HG03175 (cell line): ENCODE measurements around the gene SULT1C3.
"Not testable (repeated sequence)": the region's sequence is repeated elsewhere in the genome, so short reads cannot be mapped to it uniquely, and the experiment has no call there.

ENCODE experiments used
- ATAC-seq: cut with Tn5 transposase; IDR thresholded peaks from one replicate; pipeline ENCODE4 v1.9.1; 2021; ENCODE audit warnings: mild to moderate bottlenecking, moderate library complexity; ENCODE audit not compliant: unreplicated experiment

The SULT1C3 gene

DNA sequence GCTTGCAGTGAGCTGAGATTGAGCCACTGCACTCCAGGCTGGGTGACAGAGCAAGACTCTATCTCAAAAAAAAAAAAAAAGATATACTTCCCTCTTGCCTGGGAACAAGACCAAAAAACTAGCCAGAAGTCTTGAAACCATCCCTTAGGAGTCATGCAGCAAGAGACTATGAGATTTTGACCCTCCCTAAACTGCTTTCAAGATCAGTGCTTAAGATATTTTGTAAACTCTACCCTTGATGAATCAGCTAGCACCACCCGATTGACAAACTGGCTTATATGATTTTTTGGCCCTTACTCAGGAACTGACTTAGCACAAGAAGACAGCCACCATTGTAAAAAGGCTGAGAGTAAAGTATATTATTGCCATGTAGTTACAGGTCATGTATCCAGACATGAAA, 3.8 kb downstream of the SULT1C3 start:
- ATAC-seq, result no peak

- ATAC-seq, result no peak
These were observed 5.1 kb downstream of the SULT1C3 start for GRCh38 chr2:108244667-108245414.

DNA sequence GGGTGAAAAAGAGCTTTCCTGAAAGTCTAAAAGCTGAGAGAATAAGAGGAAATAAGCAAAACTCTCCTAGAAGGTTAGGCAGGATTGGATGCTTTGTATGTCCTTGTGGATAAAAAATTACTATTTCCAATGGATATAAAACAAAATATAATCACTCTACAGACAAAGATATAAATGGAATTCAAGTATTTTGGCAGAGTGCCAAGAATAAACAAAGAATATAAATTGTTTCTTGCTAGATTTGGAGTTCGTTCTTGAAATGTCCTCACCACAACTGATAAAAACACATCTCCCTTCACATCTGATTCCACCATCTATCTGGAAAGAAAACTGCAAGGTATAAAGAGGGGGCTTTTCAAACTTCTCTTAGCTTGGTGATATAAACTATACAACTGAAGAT, 13.3 kb downstream of the SULT1C3 start:
- ATAC-seq, result no peak

GRCh38 chr2:108257757-108258331, 18.1 kb downstream of the SULT1C3 start:
- no peak for ATAC-seq

DNA sequence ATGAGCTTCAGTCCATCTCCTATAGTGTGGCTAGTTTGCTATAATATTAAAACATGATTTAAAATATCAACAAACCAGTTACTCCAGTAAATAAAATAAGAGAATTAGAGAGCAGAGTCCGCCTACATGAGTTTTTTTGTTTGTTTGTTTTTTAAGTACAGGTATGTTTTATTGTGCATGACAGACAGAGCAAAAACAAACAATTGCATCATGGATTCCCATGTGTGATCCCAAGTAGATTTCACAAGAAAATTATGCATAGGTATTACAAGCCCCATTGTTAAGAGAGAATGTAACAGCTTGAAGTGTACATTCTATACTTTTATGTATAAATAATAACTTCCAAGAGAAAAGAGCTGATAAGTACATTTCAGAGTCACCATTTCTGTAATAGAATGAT, 21.0 kb downstream of the SULT1C3 start:
- ATAC-seq, result no peak

- ATAC-seq, result no peak
These were observed 22.3 kb downstream of the SULT1C3 start for GRCh38 chr2:108262036-108262435.

DNA sequence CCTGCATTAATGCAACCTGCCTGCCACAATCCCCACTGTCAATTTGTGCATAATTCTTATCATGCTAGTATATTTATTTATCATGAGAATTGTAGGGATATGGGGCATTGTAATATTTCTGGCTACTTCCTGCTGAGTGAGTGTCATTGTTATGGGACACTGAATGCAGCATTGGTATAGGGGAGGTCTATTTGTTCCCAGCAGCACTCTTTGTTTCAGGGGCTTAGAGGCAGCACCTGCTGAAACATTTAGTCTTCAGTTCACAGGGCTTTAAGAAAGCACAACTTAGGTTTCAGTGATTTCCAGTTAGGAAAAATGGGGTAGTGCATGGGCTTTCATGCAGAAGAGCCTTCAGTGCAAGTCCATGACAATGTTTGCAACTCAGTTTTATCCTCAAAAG, 23.6 kb downstream of the SULT1C3 start:
- ATAC-seq, result no peak

DNA sequence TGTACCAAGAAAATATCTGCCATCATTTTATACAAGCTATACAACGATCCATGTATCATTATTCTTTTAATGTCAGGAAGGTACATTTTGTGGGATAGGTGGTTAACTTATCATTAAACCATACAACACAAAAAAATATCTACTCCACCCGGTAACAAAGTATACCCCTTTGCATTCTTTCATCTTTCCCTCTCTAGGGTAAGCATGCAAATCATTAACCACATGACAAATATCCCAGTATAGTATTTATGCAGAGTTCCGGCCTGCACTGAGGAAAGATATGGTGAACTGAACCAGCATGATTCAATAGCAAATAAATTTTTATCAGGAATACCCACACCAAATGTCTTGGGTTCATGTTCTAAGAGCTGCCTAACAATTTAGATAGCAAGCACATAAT, 26.4 kb downstream of the SULT1C3 start:
- ATAC-seq, result no peak

- ATAC-seq, result no peak
These were observed 27.3 kb downstream of the SULT1C3 start for GRCh38 chr2:108267101-108267500.

GRCh38 chr2:108268001-108268400, 28.2 kb downstream of the SULT1C3 start:
- ATAC-seq, result no peak

- no peak for ATAC-seq
These were observed 30.6 kb downstream of the SULT1C3 start for GRCh38 chr2:108270346-108270745.

- no peak for ATAC-seq
These were observed 31.2 kb downstream of the SULT1C3 start for GRCh38 chr2:108270768-108271506.

DNA sequence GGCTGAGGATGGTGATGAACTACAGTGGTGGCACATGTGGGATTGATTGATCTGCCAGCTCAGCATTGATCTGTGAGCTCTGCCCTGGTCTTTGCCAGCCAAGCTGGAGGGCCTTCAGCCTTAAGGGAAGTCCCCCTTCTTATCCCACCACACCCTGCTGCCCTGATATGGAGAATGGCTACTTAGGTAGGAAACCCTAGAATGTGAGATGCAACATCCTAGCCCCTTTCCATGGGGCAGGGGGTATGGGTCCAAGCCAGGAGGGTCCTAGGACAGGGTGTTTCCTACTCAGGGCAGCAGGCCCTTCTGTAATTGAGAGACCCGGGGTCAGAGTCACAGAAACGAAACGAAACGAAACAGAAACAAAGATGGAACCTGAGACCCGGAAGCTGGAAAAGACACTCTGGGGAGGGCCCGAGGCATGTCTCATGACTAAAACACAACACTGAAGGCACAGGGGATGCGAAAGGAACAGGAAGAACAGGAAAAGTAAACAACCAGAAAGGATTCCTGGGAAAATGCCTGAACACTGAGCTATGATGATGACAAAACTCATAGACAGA, 32.0 kb downstream of the SULT1C3 start:
- ATAC-seq, result no peak

DNA sequence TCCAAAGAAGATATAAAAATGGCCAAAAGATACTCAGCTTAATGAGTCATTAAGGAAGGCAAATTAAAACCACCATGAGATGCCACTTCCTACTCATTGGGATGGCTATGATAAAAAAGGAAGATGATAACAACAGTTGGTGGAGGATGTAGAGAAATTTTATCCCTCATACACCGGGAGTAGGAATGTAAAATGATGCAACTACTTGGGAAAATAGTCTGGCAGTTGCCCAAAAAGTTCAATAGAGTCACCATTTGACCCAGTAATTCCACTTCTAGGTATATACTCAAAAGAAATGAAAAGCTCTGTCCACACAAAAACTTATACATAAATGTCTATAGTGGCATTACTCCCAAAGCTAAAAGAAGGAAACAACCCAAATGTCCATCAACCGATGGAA, 38.9 kb downstream of the SULT1C3 start:
- ATAC-seq, result no peak

GRCh38 chr2:108279468-108279867, 39.7 kb downstream of the SULT1C3 start:
- no peak for ATAC-seq

- ATAC-seq, result no peak
These were observed 40.7 kb downstream of the SULT1C3 start for GRCh38 chr2:108280466-108280865.

DNA sequence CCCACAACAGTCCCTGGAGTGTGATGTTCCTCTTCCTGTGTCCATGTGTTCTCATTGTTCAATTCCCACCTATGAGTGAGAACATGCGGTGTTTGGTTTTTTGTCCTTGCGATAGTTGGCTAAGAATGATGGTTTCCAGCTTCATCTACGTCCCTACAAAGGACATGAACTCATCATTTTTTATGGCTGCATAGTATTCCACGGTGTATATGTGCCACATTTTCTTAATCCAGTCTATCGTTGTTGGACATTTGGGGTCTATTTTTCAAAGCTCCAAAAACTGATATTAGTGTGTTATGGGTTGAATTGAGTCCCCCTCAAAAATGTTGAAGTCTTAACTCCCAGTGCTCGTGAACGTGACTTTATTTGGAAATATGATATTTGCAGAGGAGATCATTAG, 44.8 kb downstream of the SULT1C3 start:
- ATAC-seq, result not testable (repeated sequence)

DNA sequence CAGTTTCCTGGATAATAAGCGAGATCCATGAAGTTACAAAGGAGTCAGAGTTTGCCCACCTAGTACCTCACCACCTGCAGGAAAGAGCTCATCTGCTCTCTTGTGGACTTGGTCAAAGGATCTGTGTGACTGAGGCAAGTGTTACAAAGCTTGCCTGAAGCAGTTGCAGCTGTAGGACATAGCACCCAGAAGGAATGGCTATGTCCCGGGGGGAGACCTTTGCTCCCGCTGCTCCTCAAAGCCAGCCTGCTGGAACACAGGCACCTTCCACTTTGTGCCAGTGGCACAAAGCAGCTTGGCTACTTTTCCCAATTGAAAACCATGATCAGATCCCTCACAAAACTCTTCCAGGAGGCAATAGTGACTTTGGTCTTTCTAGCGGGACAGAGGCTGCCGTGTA, 45.8 kb downstream of the SULT1C3 start:
- ATAC-seq, result no peak

DNA sequence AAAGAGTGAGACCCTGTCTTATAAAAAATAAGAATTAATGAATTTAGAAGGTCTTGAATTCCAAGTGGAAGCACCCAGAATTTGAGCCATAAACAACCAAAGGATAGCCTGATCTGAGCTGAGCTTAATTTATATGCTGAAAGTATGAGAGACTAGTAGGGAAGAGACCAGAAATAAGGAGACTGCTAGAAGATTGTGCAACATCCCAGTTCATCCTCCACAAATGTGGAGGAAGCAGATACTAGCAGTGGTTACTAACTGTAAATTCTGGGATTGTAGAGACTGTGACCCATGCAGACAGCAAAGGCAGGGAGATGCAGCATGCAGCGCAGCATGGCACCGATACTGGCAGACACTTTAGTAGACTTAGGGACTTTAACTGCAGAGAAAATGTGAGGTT, 47.4 kb downstream of the SULT1C3 start:
- no peak for ATAC-seq

DNA sequence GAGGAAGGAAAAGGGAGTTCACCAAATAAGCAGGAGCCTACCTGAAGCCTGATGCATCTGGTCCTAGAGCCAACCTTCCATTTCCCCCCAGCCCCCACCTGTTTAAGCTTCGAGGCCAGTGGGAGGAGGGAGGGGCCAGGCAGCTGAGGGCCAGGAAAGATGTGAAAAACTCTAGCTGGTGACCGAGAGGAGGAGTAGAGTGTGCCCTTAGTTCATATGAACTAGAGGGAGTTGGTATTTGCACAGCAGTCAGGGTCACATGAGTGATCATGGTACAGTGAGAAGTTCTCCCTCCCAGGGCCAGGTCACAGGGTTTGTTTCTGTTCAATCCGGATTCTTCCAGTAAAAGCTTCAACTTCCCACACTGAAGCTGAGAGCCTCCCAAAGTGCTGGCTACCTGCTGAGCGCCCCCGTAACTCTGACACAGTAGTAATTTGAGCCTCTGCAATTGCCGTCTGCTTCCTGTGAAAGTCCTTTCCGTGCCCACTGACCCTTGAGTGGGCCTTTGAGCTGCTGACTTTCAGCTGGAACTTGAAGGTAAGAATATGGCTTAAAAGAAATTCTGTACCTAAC, 48.9 kb downstream of the SULT1C3 start, which contains the start of gene SULT1C2:
SULT1C2 (plus strand) TSS at position 362 of the 573 bp plus-strand sequence. CDS start 4,773 bp downstream, outside the sequence.
- ATAC-seq, result no peak

- ATAC-seq, result no peak
These were observed 54.1 kb downstream of the SULT1C3 start for GRCh38 chr2:108293850-108294249.
